ENCODE results near the gene PHF19.

DNA sequence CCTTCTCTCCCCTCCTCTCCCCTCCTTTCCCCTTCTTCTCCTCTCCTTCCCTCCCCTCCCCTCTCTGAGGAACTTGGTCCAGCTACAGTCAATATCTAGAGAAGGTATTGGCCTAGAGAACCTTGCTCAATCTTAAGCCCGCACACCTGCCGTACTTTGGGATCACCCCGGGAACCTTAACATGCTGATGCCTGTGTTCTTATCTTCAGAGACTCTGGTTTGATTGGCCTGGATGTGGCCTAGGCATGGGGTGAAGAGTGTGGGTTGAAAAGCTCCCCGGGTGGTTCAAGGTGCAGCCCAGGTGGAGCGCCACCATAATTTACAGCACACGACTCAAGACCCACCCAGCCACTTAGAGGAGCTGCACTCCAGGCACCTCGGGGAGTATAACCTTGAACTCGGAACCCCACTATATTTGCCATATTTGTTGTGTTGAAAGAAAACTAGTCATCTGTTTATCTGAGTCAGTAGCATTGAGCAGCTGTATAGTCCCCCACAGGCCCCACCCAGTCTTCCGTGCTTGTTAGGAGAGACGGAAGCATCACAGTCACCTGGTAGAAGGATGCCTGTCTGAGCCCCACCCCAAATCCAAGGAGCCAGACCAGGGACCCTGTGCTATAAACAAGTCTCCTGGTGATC is 14.4 kb upstream of the PHF19 start:
- TF ChIP-seq, protein P1, sequence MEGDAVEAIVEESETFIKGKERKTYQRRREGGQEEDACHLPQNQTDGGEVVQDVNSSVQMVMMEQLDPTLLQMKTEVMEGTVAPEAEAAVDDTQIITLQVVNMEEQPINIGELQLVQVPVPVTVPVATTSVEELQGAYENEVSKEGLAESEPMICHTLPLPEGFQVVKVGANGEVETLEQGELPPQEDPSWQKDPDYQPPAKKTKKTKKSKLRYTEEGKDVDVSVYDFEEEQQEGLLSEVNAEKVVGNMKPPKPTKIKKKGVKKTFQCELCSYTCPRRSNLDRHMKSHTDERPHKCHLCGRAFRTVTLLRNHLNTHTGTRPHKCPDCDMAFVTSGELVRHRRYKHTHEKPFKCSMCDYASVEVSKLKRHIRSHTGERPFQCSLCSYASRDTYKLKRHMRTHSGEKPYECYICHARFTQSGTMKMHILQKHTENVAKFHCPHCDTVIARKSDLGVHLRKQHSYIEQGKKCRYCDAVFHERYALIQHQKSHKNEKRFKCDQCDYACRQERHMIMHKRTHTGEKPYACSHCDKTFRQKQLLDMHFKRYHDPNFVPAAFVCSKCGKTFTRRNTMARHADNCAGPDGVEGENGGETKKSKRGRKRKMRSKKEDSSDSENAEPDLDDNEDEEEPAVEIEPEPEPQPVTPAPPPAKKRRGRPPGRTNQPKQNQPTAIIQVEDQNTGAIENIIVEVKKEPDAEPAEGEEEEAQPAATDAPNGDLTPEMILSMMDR (IDR thresholded peaks at IDR 0.05): no peak
- no peak for TF ChIP-seq POLR2A (IDR thresholded peaks at IDR 0.05)

All from ovary (tissue), 3 donors.